Keratinocyte (primary cell): ENCODE data around the gene PRLR. TPM values are rescaled to one million over a fixed set of nuclear protein-coding genes. Genes with fewer than 3 reads are reported as not detected.

Source experiments
- DNase-seq: peaks from one replicate; pipeline ENCODE4 v3.0.0-alpha.2; 2011; ENCODE audit warnings: low read depth, missing footprints, low spot score
- FAIRE-seq: peaks from 2 replicates; lab custom pipeline; 2011; peaks lifted over from hg19 to GRCh38; lab: Jason Lieb, UNC
- H2AFZ ChIP-seq: 2 replicates; pipeline ENCODE4 v1.6.0; 2012; ENCODE audit warnings: low read length, control low read depth, inconsistent platforms; ENCODE audit not compliant: control insufficient read depth
- H3K27ac ChIP-seq: 2 replicates; pipeline ENCODE4 v1.5.1; 2011; ENCODE audit warnings: low read length; ENCODE audit not compliant: control insufficient read depth, insufficient read depth
- H3K27me3 ChIP-seq: 3 replicates; pipeline ENCODE4 v1.6.0; 2011; ENCODE audit warnings: low read length; ENCODE audit not compliant: control insufficient read depth, insufficient read depth; ENCODE audit errors: extremely low read depth
- H3K36me3 ChIP-seq, 2 experiments: 2 replicates in 1 of 2; 3 replicates in 1 of 2; pipeline ENCODE4 v1.5.1; 2011; ENCODE audit warnings: low read length in 2 of 2, mild to moderate bottlenecking in 1 of 2; ENCODE audit not compliant: control insufficient read depth in 2 of 2, insufficient read depth in 2 of 2; ENCODE audit errors: extremely low read depth in 1 of 2
- H3K4me1 ChIP-seq: 3 replicates; pipeline ENCODE4 v1.5.1; 2011; ENCODE audit warnings: low read length; ENCODE audit not compliant: control insufficient read depth, insufficient read depth; ENCODE audit errors: extremely low read depth
- H3K4me2 ChIP-seq: 3 replicates; pipeline ENCODE4 v1.6.0; 2011; ENCODE audit warnings: low read depth, low read length; ENCODE audit not compliant: control insufficient read depth, insufficient read depth; ENCODE audit errors: extremely low read depth
- H3K4me3 ChIP-seq, 3 experiments: fragments of 200-600 bp in 1 of 3; sonication (generic) in 1 of 3; 2 replicates in 2 of 3; 3 replicates in 1 of 3; pipeline ENCODE4 v1.5.1; 2011 to 2016; ENCODE audit warnings: low read length in 3 of 3, mild to moderate bottlenecking in 3 of 3, control low read depth in 2 of 3, inconsistent platforms in 1 of 3, low read depth in 1 of 3, mixed read lengths in 1 of 3, mixed run types in 1 of 3, moderate library complexity in 1 of 3; ENCODE audit not compliant: control insufficient read depth in 2 of 3, insufficient read depth in 2 of 3; ENCODE audit errors: extremely low read depth in 1 of 3
- H3K79me2 ChIP-seq: 2 replicates; pipeline ENCODE4 v1.6.0; 2012; ENCODE audit warnings: low read length; ENCODE audit not compliant: control insufficient read depth, insufficient read depth
- H3K9ac ChIP-seq: 3 replicates; pipeline ENCODE4 v1.6.0; 2011; ENCODE audit warnings: low read length; ENCODE audit not compliant: control insufficient read depth, insufficient read depth; ENCODE audit errors: extremely low read depth
- H3K9me1 ChIP-seq: 3 replicates; pipeline ENCODE4 v1.6.0; 2011; ENCODE audit warnings: low read length; ENCODE audit not compliant: control insufficient read depth, insufficient read depth; ENCODE audit errors: extremely low read depth
- H3K9me3 ChIP-seq: 2 replicates; pipeline ENCODE4 v1.5.1; 2012; ENCODE audit warnings: low read depth, low read length; ENCODE audit not compliant: control insufficient read depth
- H4K20me1 ChIP-seq: 3 replicates; pipeline ENCODE4 v1.6.0; 2011; ENCODE audit warnings: low read length; ENCODE audit not compliant: control insufficient read depth, insufficient read depth; ENCODE audit errors: extremely low read depth
- EZH2 ChIP-seq: IDR thresholded peaks from one replicate; pipeline ENCODE4 v1.6.1; 2012; ENCODE audit warnings: inconsistent platforms, mild to moderate bottlenecking, low read length, moderate library complexity
- dilution Hi-C: fragments of 300-500 bp; cut with MboI; formaldehyde crosslinking; loops from one replicate; pipeline ENCODE4 v1.7.0; 2020; ENCODE audit warnings: low sequenced_read_pairs; ENCODE audit not compliant: extremely low pct_ligation_motif_present
- polyA plus RNA-seq, 5 experiments: library from polyadenylated mRNA; depleted of rRNA in 3 of 5; stranded (reverse) in 3 of 5; stranded (forward) in 1 of 5; unstranded in 1 of 5; fragments of >200 nt; gene quantifications; 1 replicate in 1 of 5; 2 replicates in 3 of 5; 3 replicates in 1 of 5; pipeline versions ENCODE4 v1.2.1 to v1.2.3, GENCODE V29; 2011 to 2012; ENCODE audit warnings: missing spikeins in 2 of 5, low read depth in 1 of 5, low replicate concordance in 1 of 5
- TF ChIP-seq, protein P1 (sequence below), 3 experiments: IDR thresholded peaks in 1 of 3; conservative IDR thresholded peaks in 1 of 3; optimal IDR thresholded peaks in 1 of 3; 2 replicates in 2 of 3; 3 replicates in 1 of 3; pipeline versions ENCODE3 to v1.5.1; 2011; ENCODE audit warnings: low read length in 3 of 3, mild to moderate bottlenecking in 3 of 3, moderate library complexity in 2 of 3, control low read depth in 1 of 3, inconsistent platforms in 1 of 3; ENCODE audit not compliant: insufficient read depth in 2 of 3; ENCODE audit errors: extremely low read depth in 1 of 3

PRLR gene
- polyA plus RNA-seq, 1 donor (not counting 4 experiments of a cell fraction or from before 2014, with no cell fraction given) = 0.04 TPM

DNA sequence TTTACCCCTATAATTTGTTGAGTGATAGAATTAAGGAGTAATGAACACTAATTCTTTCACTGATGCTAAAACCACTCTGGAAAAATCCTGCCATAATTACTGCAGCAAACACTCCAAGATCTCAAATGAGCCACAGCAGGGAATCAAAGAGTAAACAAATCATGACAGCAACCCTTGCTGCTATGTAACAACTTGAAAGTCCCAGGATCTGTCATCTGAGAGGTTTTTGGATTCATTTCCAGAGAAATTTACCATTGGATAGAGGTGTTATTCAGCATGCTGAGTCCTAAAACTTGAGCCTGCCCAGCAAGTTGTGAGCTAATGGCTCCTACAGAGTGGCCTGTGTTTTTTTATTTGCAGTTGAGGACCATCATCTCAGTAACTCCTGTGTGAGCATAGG lies 59.2 kb downstream of the PRLR start:
- FAIRE-seq = no peak
- no peak overlapping the region for H3K4me2 ChIP-seq

GRCh38 chr5:35166043-35166442 lies 64.2 kb downstream of the PRLR start:
- H3K36me3 ChIP-seq = no peaks in the 10 kb centered on the region
- H3K27me3 ChIP-seq = peaks cover 7% of the 10 kb centered on the region
- no peaks in the 10 kb centered on the region for H3K9me3 ChIP-seq
- no peak overlapping the region for H3K4me3 ChIP-seq
- DNase-seq (no peak), FAIRE-seq (no peak)
- no peaks in the 10 kb centered on the region for H3K9me1 ChIP-seq
- H4K20me1 ChIP-seq = no peaks in the 10 kb centered on the region
- H2AFZ ChIP-seq = no peak overlapping the region
- no peak overlapping the region for H3K9ac ChIP-seq
- no peak for TF ChIP-seq EZH2
- TF ChIP-seq, protein P1, sequence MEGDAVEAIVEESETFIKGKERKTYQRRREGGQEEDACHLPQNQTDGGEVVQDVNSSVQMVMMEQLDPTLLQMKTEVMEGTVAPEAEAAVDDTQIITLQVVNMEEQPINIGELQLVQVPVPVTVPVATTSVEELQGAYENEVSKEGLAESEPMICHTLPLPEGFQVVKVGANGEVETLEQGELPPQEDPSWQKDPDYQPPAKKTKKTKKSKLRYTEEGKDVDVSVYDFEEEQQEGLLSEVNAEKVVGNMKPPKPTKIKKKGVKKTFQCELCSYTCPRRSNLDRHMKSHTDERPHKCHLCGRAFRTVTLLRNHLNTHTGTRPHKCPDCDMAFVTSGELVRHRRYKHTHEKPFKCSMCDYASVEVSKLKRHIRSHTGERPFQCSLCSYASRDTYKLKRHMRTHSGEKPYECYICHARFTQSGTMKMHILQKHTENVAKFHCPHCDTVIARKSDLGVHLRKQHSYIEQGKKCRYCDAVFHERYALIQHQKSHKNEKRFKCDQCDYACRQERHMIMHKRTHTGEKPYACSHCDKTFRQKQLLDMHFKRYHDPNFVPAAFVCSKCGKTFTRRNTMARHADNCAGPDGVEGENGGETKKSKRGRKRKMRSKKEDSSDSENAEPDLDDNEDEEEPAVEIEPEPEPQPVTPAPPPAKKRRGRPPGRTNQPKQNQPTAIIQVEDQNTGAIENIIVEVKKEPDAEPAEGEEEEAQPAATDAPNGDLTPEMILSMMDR (optimal IDR thresholded peaks at IDR 0.05 in 1 of 3, IDR thresholded peaks at IDR 0.05 in 1 of 3, conservative IDR thresholded peaks at IDR 0.05 in 1 of 3; ENCODE audit: extremely low read depth in 1 of 3, insufficient read depth in 2 of 3, low read length in 3 of 3) = no peak
- H3K79me2 ChIP-seq = no peaks in the 10 kb centered on the region
- dilution Hi-C loops = no loop called here
- no peak overlapping the region for H3K27ac ChIP-seq
- H3K4me2 ChIP-seq = no peak overlapping the region
- H3K4me1 ChIP-seq = no peaks in the 10 kb centered on the region

More for the DNA sequence above, 59.2 kb downstream of the PRLR start:
- Histone ChIP-seq H3K4me1 (no peaks in the 10 kb centered on the region), H3K27ac (no peak overlapping the region), H3K9ac (no peak overlapping the region), H2AFZ (no peak overlapping the region), H3K4me3 (no peak overlapping the region), H3K9me1 (no peaks in the 10 kb centered on the region), H4K20me1 (no peaks in the 10 kb centered on the region), H3K36me3 (no peaks in the 10 kb centered on the region), H3K27me3 (no peaks in the 10 kb centered on the region), H3K79me2 (no peaks in the 10 kb centered on the region), H3K9me3 (no peaks in the 10 kb centered on the region)
- no peak for DNase-seq
- TF ChIP-seq, protein P1 (optimal IDR thresholded peaks at IDR 0.05 in 1 of 3, IDR thresholded peaks at IDR 0.05 in 1 of 3, conservative IDR thresholded peaks at IDR 0.05 in 1 of 3; ENCODE audit: extremely low read depth in 1 of 3, insufficient read depth in 2 of 3, low read length in 3 of 3) = no peak
- no peak for TF ChIP-seq EZH2
- dilution Hi-C loops = no loop called here
